Right lobe of liver (tissue), 6 donors: ENCODE data around the gene GRPEL2. TPM values are rescaled to one million over a fixed set of nuclear protein-coding genes. Genes with fewer than 3 reads are reported as not detected.

ENCODE experiments used
- ATAC-seq, 4 donors: fragments of 200-7000 bp; cut with Tn5 transposase; one replicate each; pipeline ENCODE4 v1.9.1; 2020; ENCODE audit warnings: mild to moderate bottlenecking in 4 of 4, moderate library complexity in 4 of 4
- DNase-seq, 3 donors: peaks; one replicate each; pipeline ENCODE4 v3.0.0-alpha.2; 2020
- H3K27ac ChIP-seq, 3 donors: fragments of 200-600 bp; one replicate each; pipeline ENCODE4 v1.8.0; 2022
- H3K27me3 ChIP-seq, 2 donors: fragments of 200-600 bp; one replicate each; pipeline ENCODE4 v1.8.0; 2022
- H3K36me3 ChIP-seq, 4 donors: fragments of 200-600 bp; sonication (generic) in 1 of 4; one replicate each; pipeline versions ENCODE4 v1.5.1 to v1.8.0; 2017 to 2022; ENCODE audit warnings: control low read depth in 1 of 4
- H3K4me1 ChIP-seq, 4 donors: fragments of 200-600 bp; sonication (generic) in 1 of 4; one replicate each; pipeline versions ENCODE4 v1.5.1 to v1.8.0; 2017 to 2022; ENCODE audit warnings: control low read depth in 1 of 4
- H3K4me3 ChIP-seq, 3 donors: fragments of 200-600 bp; one replicate each; pipeline ENCODE4 v1.8.0; 2022
- H3K9me3 ChIP-seq, 4 donors: fragments of 200-600 bp; sonication (generic) in 1 of 4; one replicate each; pipeline versions ENCODE4 v1.5.1 to v1.8.0; 2017 to 2022; ENCODE audit warnings: control low read depth in 1 of 4
- CTCF ChIP-seq, 4 donors: fragments of 200-600 bp in 3 of 4; fragments of 450-650 bp in 1 of 4; IDR thresholded peaks; one replicate each; pipeline versions ENCODE4 v1.5.1 to v1.8.0; 2016 to 2022; ENCODE audit warnings: antibody characterized with exemption in 4 of 4, mild to moderate bottlenecking in 2 of 4
- POLR2A ChIP-seq: fragments of 450-650 bp; IDR thresholded peaks from one replicate; pipeline ENCODE4 v1.6.1; 2017; ENCODE audit warnings: antibody characterized with exemption, mild to moderate bottlenecking
- WGBS: methylation state at CpG from one replicate; pipeline ENCODE4 v1.1.6; 2018; ENCODE audit warnings: low coverage, low lambda C conversion rate; ENCODE audit not compliant: insufficient coverage; ENCODE audit errors: missing lambda C conversion rate; 5-methylcytosine and 5-hydroxymethylcytosine counted together
- intact Hi-C, 2 donors: fragments of 100-400 bp; cut with DNase I; formaldehyde crosslinking; loops; one replicate each; pipeline versions ENCODE4 v1.11.2 to v1.14.1; 2022
- total RNA-seq, 6 experiments: library from RNA; depleted of rRNA in 2 of 6; stranded (reverse); fragments of >200 nt in 2 of 6; fragmentation: NEBNext Ultra II Directional in 3 of 6; extraction: Animal tissue kit (Norgen Biotek cat#: 25700) in 3 of 6; gene quantifications; one replicate each; pipeline versions ENCODE4 v1.1.0 to v1.2.4, GENCODE V29; 2016 to 2023
- donor health status: DM: no; HTN: yes; CAD: no.
- donor health status: DM: no; HTN: no; CAD: no.
- donor health status: DM: no; HTN: no; CAD: no.
- donor health status: DM: no; HTN: yes; CAD: no.
- donor health status: DM: no; HTN: yes; CAD: no.

Gene GRPEL2
- total RNA-seq, 6 experiments from 2014 or later = 4.2 to 6.9 (median 5.9) TPM

DNA sequence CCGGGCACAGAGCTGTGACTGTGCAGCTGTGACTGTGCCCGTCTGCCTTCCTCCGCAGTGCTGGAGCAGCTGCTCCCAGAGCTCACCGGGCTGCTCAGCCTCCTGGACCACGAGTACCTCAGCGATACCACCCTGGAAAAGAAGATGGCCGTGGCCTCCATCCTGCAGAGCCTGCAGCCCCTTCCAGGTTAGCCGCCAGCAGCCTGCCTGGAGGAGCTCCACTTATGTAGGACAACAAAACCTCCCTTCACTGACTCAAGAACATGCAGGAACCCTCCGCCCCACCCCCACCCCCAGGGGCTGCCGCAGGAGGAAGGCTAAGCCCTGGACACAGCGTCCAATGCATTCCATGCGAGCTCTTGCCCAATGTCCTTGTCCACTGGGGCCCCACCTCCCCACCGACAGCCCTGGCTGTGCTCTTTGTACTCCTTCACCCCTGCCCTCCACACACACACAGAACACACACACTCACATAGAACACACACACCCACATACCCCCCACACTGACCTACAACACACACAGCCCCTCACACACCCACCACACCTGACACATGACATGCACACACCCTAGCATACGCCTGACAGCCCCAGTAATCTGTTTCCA, 45.7 kb upstream of the GRPEL2 start:
- H3K27me3 ChIP-seq = no peaks in the 10 kb centered on the region
- peak; percentile 14 to 22 (median 16) for ATAC-seq
- H3K36me3 ChIP-seq = no peaks in the 10 kb centered on the region
- intact Hi-C loops = no loop called here
- 61% methylated on average over 4 of the region's 14 CpGs for WGBS
- H3K9me3 ChIP-seq = no peaks in the 10 kb centered on the region
- no peaks in the 10 kb centered on the region for H3K4me1 ChIP-seq
- H3K27ac ChIP-seq = peak overlapping the region in 1 of 3 donors; percentile 33
- no peak overlapping the region for H3K4me3 ChIP-seq
- TF ChIP-seq CTCF (IDR thresholded peaks at IDR 0.05) = no peak
- no peak for TF ChIP-seq POLR2A
- no peak for DNase-seq

GRCh38 chr5:149300441-149300840, 44.9 kb upstream of the GRPEL2 start:
- no peak overlapping the region for H3K27ac ChIP-seq
- no peaks in the 10 kb centered on the region for H3K36me3 ChIP-seq
- intact Hi-C loops = no loop called here
- H3K27me3 ChIP-seq = no peaks in the 10 kb centered on the region
- no peaks in the 10 kb centered on the region for H3K4me1 ChIP-seq
- no peak for DNase-seq
- no peak overlapping the region for H3K4me3 ChIP-seq
- H3K9me3 ChIP-seq = no peaks in the 10 kb centered on the region
- TF ChIP-seq CTCF (IDR thresholded peaks at IDR 0.05) = no peak
- TF ChIP-seq POLR2A = no peak
- no peak for ATAC-seq
- no CpG with 5 or more reads among the region's 6 CpGs for WGBS

DNA sequence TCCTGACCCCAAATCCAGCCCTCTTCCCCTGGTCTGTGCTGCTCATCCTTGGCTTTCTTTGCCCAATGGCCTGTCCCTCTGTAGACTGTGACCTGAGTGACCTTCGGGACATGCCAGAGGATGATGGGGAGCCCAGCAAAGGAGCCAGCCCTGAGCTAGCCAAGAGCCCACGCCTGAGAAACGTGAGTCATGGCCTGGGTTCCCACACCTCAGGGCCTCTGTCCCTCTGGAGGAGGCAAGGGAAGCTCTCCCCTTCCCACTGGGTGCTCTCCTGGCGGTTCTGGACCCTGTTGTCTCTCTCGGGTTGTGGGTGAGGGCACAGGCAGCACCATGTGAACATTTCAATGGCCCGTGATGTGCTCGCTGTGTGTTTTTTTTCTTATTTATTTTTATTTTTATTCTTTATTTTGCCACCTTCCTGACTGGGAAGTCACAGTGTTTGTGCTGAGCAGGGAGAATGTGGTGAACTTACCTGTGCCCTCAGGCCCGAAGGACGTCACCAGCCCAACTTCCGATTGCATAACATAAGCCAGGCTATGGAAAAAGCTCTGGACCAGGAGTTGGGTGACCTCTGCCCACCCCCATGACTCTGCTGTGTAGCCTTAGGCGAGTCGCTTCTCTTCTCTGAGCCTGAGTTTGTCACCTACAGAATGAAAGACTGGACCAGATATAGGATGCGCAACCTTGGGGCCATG, 44.1 kb upstream of the GRPEL2 start:
- Histone ChIP-seq H3K27me3 (no peaks in the 10 kb centered on the region), H3K4me1 (no peaks in the 10 kb centered on the region), H3K36me3 (no peaks in the 10 kb centered on the region), H3K27ac (no peak overlapping the region), H3K4me3 (no peak overlapping the region), H3K9me3 (no peaks in the 10 kb centered on the region)
- no peak for TF ChIP-seq CTCF (IDR thresholded peaks at IDR 0.05)
- no peak for TF ChIP-seq POLR2A
- 70% methylated on average over 9 of the region's 13 CpGs for WGBS
- DNase-seq (no peak), ATAC-seq (peak in 1 of 4 donors; percentile 33)
- intact Hi-C loops = no loop called here

GRCh38 chr5:149301744-149302380, 43.4 kb upstream of the GRPEL2 start:
- Histone ChIP-seq H3K4me3 (no peak overlapping the region), H3K27ac (no peak overlapping the region), H3K9me3 (no peaks in the 10 kb centered on the region), H3K36me3 (no peaks in the 10 kb centered on the region), H3K4me1 (no peaks in the 10 kb centered on the region), H3K27me3 (no peaks in the 10 kb centered on the region)
- intact Hi-C loops = no loop called here
- WGBS = 65% methylated on average over 4 of the region's 8 CpGs
- ATAC-seq (no peak), DNase-seq (no peak)
- TF ChIP-seq POLR2A (no peak), CTCF (IDR thresholded peaks at IDR 0.05) (no peak)
